Mesendoderm (in vitro differentiated cells): ENCODE measurements around the gene KATNIP.
"Not testable (repeated sequence)": the region's sequence is repeated elsewhere in the genome, so short reads cannot be mapped to it uniquely, and the experiment has no call there.

ENCODE experiments used
- DNase-seq: peaks from one replicate; pipeline ENCODE4 v3.0.0; 2013
- H2AK5ac ChIP-seq: 2 replicates; pipeline ENCODE4 v1.6.1; 2013; ENCODE audit warnings: low read length, inconsistent platforms
- H2BK120ac ChIP-seq: 2 replicates; pipeline ENCODE4 v1.6.1; 2013; ENCODE audit warnings: low read depth, mild to moderate bottlenecking, low read length, moderate library complexity, mixed read lengths
- H2BK15ac ChIP-seq: replicated peaks from 2 replicates; pipeline ENCODE4 v1.6.1; 2013; ENCODE audit warnings: low read depth, mild to moderate bottlenecking, moderate library complexity
- H2BK5ac ChIP-seq: 2 replicates; pipeline ENCODE4 v1.6.1; 2013; ENCODE audit warnings: low read length, inconsistent platforms
- H3K18ac ChIP-seq: 2 replicates; pipeline ENCODE4 v1.6.1; 2013; ENCODE audit warnings: mild to moderate bottlenecking, low read length, mixed read lengths
- H3K23ac ChIP-seq: one replicate; pipeline ENCODE4 v1.6.1; 2013; ENCODE audit warnings: low read length
- H3K27ac ChIP-seq: 2 replicates; pipeline ENCODE4 v1.5.1; 2013; ENCODE audit warnings: low read depth, mild to moderate bottlenecking, inconsistent platforms, low read length, moderate library complexity
- H3K27me3 ChIP-seq: 2 replicates; pipeline ENCODE4 v1.6.1; 2013; ENCODE audit warnings: low read length, control low read depth, mild to moderate bottlenecking, inconsistent platforms; ENCODE audit not compliant: insufficient read depth, poor library complexity
- H3K36me3 ChIP-seq: 2 replicates; pipeline ENCODE4 v1.6.1; 2013; ENCODE audit warnings: low read length, inconsistent platforms; ENCODE audit not compliant: control insufficient read depth, insufficient read depth
- H3K4ac ChIP-seq: one replicate; pipeline ENCODE4 v1.6.1; 2013; ENCODE audit warnings: low read depth, mild to moderate bottlenecking, low read length, moderate library complexity
- H3K4me1 ChIP-seq: 2 replicates; pipeline ENCODE4 v1.6.1; 2013; ENCODE audit warnings: low read depth, low read length, inconsistent platforms; ENCODE audit not compliant: control insufficient read depth
- H3K4me2 ChIP-seq: 2 replicates; pipeline ENCODE4 v1.6.1; 2013; ENCODE audit warnings: low read length
- H3K4me3 ChIP-seq: 2 replicates; pipeline ENCODE4 v1.5.1; 2013; ENCODE audit warnings: mild to moderate bottlenecking, low read length
- H3K56ac ChIP-seq: one replicate; pipeline ENCODE4 v1.6.1; 2013; ENCODE audit warnings: low read length
- H3K79me1 ChIP-seq: 2 replicates; pipeline ENCODE4 v1.6.1; 2013; ENCODE audit warnings: low read length, inconsistent platforms
- H3K79me2 ChIP-seq: 2 replicates; pipeline ENCODE4 v1.6.1; 2013; ENCODE audit warnings: mild to moderate bottlenecking, low read length; ENCODE audit not compliant: control insufficient read depth, insufficient read depth
- H3K9ac ChIP-seq: 2 replicates; pipeline ENCODE4 v1.6.1; 2013; ENCODE audit warnings: low read length, inconsistent platforms
- H4K5ac ChIP-seq: one replicate; pipeline ENCODE4 v1.6.1; 2013; ENCODE audit warnings: low read length
- H4K8ac ChIP-seq: one replicate; pipeline ENCODE4 v1.6.1; 2013; ENCODE audit warnings: low read depth, mild to moderate bottlenecking, control low read depth, low read length, moderate library complexity
- WGBS: extraction: QIAGEN DNeasy Blood & Tissue Kit; methylation state at CpG from one replicate; pipeline ENCODE4 v1.1.7; 2013; ENCODE audit warnings: low lambda C conversion rate, missing lambda C conversion rate; ENCODE audit not compliant: insufficient coverage; ENCODE audit errors: extremely low coverage; 5-methylcytosine and 5-hydroxymethylcytosine counted together

Gene KATNIP

DNA sequence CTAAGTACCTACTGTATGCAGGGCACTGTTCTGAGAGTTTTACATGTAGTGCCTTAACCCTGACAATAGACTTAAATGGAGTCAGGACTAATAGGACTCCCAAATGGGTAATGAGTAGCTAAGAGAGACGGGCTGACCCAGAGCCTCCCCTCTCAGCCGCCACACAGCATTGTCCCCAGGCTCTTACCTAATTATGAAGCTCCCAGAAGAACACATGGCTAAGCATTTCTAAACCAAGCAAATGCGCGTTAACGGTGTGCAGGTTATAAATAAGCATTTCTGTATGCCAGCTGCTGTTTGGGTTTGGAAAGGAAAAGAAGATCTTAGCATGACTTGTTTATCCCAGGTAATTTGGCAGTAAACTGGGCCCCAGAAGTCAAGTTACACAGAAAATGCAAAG is 14.3 kb downstream of the KATNIP start:
- H3K27me3 ChIP-seq: no peaks in the 10 kb centered on the region
- H2BK120ac ChIP-seq: no peak overlapping the region
- no peaks in the 10 kb centered on the region for H3K36me3 ChIP-seq
- no peak overlapping the region for H3K18ac ChIP-seq
- no CpG with 5 or more reads among the region's 5 CpGs for WGBS
- H3K79me2 ChIP-seq: no peaks in the 10 kb centered on the region
- no peak for DNase-seq
- no peak overlapping the region for H3K56ac ChIP-seq
- H2BK5ac ChIP-seq: no peak overlapping the region
- H3K4me1 ChIP-seq: no peaks in the 10 kb centered on the region
- H2BK15ac ChIP-seq: no peak overlapping the region
- no peak overlapping the region for H3K9ac ChIP-seq
- no peak overlapping the region for H3K4ac ChIP-seq
- no peak overlapping the region for H3K23ac ChIP-seq
- no peak overlapping the region for H4K8ac ChIP-seq
- no peak overlapping the region for H3K4me2 ChIP-seq
- no peak overlapping the region for H3K4me3 ChIP-seq
- H4K5ac ChIP-seq: no peak overlapping the region
- peaks cover 2% of the 10 kb centered on the region for H3K79me1 ChIP-seq
- no peak overlapping the region for H3K27ac ChIP-seq
- no peak overlapping the region for H2AK5ac ChIP-seq

DNA sequence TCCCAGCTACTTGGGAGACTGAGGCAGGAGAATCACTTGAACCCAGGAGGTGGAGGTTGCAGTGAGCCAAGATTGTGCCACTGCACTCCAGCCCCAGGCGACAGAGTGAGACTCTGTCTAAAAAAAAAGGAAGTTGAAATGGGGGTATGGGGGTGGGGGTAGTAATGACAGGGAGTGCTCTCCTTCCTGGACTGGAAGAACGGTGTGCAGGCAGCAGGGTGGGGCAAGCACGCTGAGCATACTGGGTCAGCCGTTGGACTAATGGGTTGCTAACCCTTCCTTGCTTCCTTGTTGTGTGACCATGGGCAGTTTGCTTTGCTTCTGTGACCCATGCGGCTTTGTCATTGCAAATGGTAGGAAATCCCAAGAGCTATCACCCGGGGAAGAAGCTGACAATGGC is 16.5 kb downstream of the KATNIP start:
- H3K18ac ChIP-seq: no peak overlapping the region
- H4K5ac ChIP-seq: no peak overlapping the region
- H3K79me1 ChIP-seq: no peaks in the 10 kb centered on the region
- H3K79me2 ChIP-seq: no peaks in the 10 kb centered on the region
- H3K4me1 ChIP-seq: no peaks in the 10 kb centered on the region
- no peak overlapping the region for H2BK120ac ChIP-seq
- no CpG with 5 or more reads among the region's 6 CpGs for WGBS
- H3K9ac ChIP-seq: no peak overlapping the region
- H2BK15ac ChIP-seq: no peak overlapping the region
- DNase-seq: no peak
- no peak overlapping the region for H3K4me3 ChIP-seq
- no peak overlapping the region for H3K56ac ChIP-seq
- H3K4me2 ChIP-seq: no peak overlapping the region
- H3K23ac ChIP-seq: no peak overlapping the region
- H2BK5ac ChIP-seq: no peak overlapping the region
- no peak overlapping the region for H2AK5ac ChIP-seq
- H4K8ac ChIP-seq: no peak overlapping the region
- no peak overlapping the region for H3K27ac ChIP-seq
- H3K27me3 ChIP-seq: no peaks in the 10 kb centered on the region
- no peak overlapping the region for H3K4ac ChIP-seq
- no peaks in the 10 kb centered on the region for H3K36me3 ChIP-seq

DNA sequence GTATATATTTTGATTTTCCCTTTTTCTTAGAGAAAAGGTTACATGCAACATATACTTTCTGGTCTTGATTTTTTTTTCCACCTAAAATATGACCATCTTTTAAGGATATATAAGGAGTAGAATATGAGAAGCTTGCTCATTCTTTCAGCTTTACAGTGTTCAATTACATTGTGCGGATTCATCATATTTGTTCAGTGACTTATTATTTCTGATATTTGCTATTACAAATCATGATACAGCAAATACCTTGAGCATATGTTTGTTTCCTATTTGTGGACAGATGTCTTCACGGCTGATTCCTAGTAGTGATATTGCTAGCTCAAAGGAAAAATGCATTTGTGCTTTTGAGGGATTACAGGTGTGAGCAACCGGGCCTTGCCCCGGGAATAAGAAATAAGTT is 18.1 kb downstream of the KATNIP start:
- no peak for DNase-seq
- no peak overlapping the region for H2BK120ac ChIP-seq

DNA sequence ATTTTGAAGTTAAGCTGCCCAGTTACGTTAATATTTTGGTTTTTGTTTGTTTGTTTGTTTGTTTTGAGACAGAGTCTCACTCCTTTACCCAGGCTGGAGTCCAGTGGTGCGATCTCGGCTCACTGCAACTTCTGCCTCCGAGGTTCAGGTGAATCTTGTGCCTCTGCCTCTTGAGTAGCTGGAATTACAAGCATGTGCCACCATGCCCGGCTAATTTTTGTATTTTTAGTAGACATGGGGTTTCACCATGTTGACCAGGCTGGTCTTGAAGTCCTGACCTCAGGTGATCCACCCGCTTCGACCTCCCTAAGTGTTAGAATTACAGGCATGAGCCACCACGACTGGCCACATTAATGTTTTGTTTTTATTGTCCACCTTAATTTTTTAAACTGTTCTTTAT is 21.0 kb downstream of the KATNIP start:
- not testable (repeated sequence) for H2AK5ac ChIP-seq, H3K27ac ChIP-seq, H2BK15ac ChIP-seq, H3K79me2 ChIP-seq, H2BK5ac ChIP-seq, H3K56ac ChIP-seq, H3K4me2 ChIP-seq, H3K23ac ChIP-seq, H4K5ac ChIP-seq, H3K4me3 ChIP-seq, H4K8ac ChIP-seq, H3K9ac ChIP-seq, H3K4ac ChIP-seq, H3K79me1 ChIP-seq, H3K4me1 ChIP-seq, H3K27me3 ChIP-seq, H3K18ac ChIP-seq, H2BK120ac ChIP-seq, H3K36me3 ChIP-seq, DNase-seq
- no CpG with 5 or more reads among the region's 8 CpGs for WGBS

More for the DNA sequence above, 18.1 kb downstream of the KATNIP start:
- H3K79me2 ChIP-seq: no peaks in the 10 kb centered on the region
- H3K36me3 ChIP-seq: no peaks in the 10 kb centered on the region
- H2BK15ac ChIP-seq: no peak overlapping the region
- no peak overlapping the region for H3K9ac ChIP-seq
- no peak overlapping the region for H2AK5ac ChIP-seq
- H3K27ac ChIP-seq: no peak overlapping the region
- H3K56ac ChIP-seq: no peak overlapping the region
- H4K5ac ChIP-seq: no peak overlapping the region
- H3K4me3 ChIP-seq: no peak overlapping the region
- H3K79me1 ChIP-seq: no peaks in the 10 kb centered on the region
- no peaks in the 10 kb centered on the region for H3K4me1 ChIP-seq
- H3K4me2 ChIP-seq: no peak overlapping the region
- H3K4ac ChIP-seq: no peak overlapping the region
- H2BK5ac ChIP-seq: no peak overlapping the region
- no peak overlapping the region for H4K8ac ChIP-seq
- H3K27me3 ChIP-seq: no peaks in the 10 kb centered on the region
- no peak overlapping the region for H3K23ac ChIP-seq
- WGBS: no CpG with 5 or more reads among the region's 4 CpGs
- H3K18ac ChIP-seq: no peak overlapping the region

DNA sequence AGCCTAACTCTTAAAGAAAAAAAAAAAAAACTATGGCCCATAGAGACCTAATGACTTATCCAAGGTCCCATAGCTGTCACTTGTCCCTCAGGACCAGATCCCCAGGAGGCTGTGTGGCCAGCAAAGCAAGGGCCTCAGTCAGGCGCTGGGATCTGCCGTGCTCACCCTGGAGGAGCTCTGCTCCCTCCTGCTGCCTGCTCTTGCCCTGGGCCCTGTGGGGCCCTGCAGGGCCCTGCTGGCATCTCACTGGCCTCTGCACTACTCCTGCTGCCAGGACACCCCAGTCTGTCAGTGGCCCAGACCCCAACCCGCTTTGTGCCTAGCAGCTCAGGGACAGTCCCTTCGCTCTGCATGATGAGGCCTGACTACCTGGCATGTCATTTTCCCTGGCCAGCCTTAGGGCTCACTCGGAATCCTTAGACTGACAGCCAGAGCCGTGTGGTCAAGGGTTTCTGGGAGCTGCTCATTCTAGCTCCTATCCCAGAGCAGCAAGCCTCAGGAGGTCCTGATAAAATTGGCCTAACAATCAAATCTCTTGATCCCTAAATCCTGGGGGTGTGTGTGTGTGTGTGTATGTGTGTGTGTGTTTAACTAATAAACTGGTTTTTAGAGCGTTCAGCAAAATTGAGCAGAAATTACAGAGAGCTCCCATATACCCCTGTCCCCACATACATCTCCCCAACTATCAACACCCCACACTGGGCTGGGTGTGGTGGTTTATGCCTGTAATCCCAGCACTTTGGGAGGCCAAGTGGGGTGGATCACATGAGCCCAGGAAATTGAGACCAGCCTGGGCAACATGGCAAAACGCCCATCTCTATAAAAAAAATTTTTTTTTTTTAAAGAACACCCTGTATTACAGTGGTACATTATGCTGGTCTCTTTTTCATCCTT is 21.7 kb downstream of the KATNIP start:
- no peak overlapping the region for H4K8ac ChIP-seq
- H2BK5ac ChIP-seq: no peak overlapping the region
- H2BK15ac ChIP-seq: no peak overlapping the region
- peak; percentile 39 for DNase-seq
- H3K36me3 ChIP-seq: no peaks in the 10 kb centered on the region
- no peak overlapping the region for H3K4ac ChIP-seq
- no peaks in the 10 kb centered on the region for H3K4me1 ChIP-seq
- no peaks in the 10 kb centered on the region for H3K79me1 ChIP-seq
- no CpG with 5 or more reads among the region's 8 CpGs for WGBS
- no peak overlapping the region for H3K9ac ChIP-seq
- no peaks in the 10 kb centered on the region for H3K27me3 ChIP-seq
- H3K79me2 ChIP-seq: no peaks in the 10 kb centered on the region
- H3K4me2 ChIP-seq: no peak overlapping the region
- H2AK5ac ChIP-seq: no peak overlapping the region
- no peak overlapping the region for H3K56ac ChIP-seq
- no peak overlapping the region for H3K18ac ChIP-seq
- H4K5ac ChIP-seq: no peak overlapping the region
- H3K27ac ChIP-seq: no peak overlapping the region
- no peak overlapping the region for H3K4me3 ChIP-seq
- no peak overlapping the region for H3K23ac ChIP-seq
- H2BK120ac ChIP-seq: no peak overlapping the region

DNA sequence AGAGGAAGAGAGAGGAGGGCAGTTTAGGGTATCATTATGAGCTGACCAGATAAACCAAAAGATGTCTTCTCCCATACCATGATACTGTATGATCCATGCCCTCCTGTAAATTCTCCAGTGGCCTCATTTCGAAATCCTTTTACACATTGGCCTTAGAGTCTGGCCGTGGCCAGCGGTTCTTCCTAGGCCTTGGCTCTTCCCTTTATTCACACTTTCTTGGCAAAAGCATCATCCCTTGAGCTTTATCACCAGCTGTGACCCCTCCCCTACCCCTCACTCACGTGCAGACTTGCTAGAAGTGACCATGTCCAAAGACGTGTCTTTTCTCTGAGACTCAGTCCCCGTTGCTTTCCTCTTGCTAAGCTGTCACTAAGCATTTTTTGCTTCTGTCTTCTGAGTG is 22.8 kb downstream of the KATNIP start:
- Histone ChIP-seq H3K18ac (no peak overlapping the region), H2BK120ac (no peak overlapping the region), H4K5ac (no peak overlapping the region), H2BK15ac (no peak overlapping the region), H3K79me2 (no peaks in the 10 kb centered on the region), H3K56ac (no peak overlapping the region), H3K4me1 (no peaks in the 10 kb centered on the region), H3K27ac (no peak overlapping the region), H3K27me3 (no peaks in the 10 kb centered on the region), H3K23ac (no peak overlapping the region), H3K9ac (no peak overlapping the region), H3K36me3 (no peaks in the 10 kb centered on the region), H4K8ac (no peak overlapping the region), H2AK5ac (no peak overlapping the region), H3K4me3 (no peak overlapping the region), H2BK5ac (no peak overlapping the region), H3K4me2 (no peak overlapping the region), H3K4ac (no peak overlapping the region), H3K79me1 (no peaks in the 10 kb centered on the region)
- WGBS: no CpG with 5 or more reads among the region's 6 CpGs
- DNase-seq: no peak
